ENCODE measurements around the gene ZNF316. TPM values are rescaled to one million over a fixed set of nuclear protein-coding genes. Genes with fewer than 3 reads are reported as not detected.

Gene ZNF316
- polyA plus RNA-seq, 3 donors: 0.66 to 41.1 (median 1.2) TPM

- Histone ChIP-seq H2AFZ (ENCODE audit: insufficient read depth, low read depth, low read length, poor library complexity, severe bottlenecking) (no peak overlapping the region), H3K9me3 (replicated peaks in 1 of 2; ENCODE audit: control insufficient read depth in 1 of 2, insufficient read depth in 1 of 2, low read length in 2 of 2) (peaks cover 0 to 16% of the 10 kb centered on the region in 2 donors), H3K27ac (ENCODE audit: low read depth in 1 of 2, low read length in 2 of 2) (no peak overlapping the region), H3K27me3 (ENCODE audit: control insufficient read depth in 2 of 2, insufficient read depth in 2 of 2, low read length in 2 of 2) (peaks cover 0 to 14% of the 10 kb centered on the region in 2 donors), H3K4me2 (replicated peaks; ENCODE audit: extremely low read depth, low read length, poor library complexity, severe bottlenecking) (no peak overlapping the region), H3K4me1 (ENCODE audit: control insufficient read depth in 1 of 2, insufficient read depth in 2 of 2, low read length in 2 of 2) (peaks cover 13 to 15% of the 10 kb centered on the region in 2 donors), H3K4me3 (replicated peaks in 1 of 3; ENCODE audit: low read depth in 2 of 3, low read length in 3 of 3) (no peak overlapping the region), H4K20me1 (ENCODE audit: insufficient read depth, low read length) (no peaks in the 10 kb centered on the region), H3K9ac (ENCODE audit: insufficient read depth, low read length, poor library complexity, severe bottlenecking) (no peak overlapping the region), H3K79me2 (ENCODE audit: insufficient read depth, low read length) (no peaks in the 10 kb centered on the region), H3K36me3 (replicated peaks in 1 of 2; ENCODE audit: control insufficient read depth in 1 of 2, insufficient read depth in 2 of 2, low read length in 2 of 2) (no peaks in the 10 kb centered on the region)
- H3K36me3 Mint-ChIP-seq: no peaks in the 10 kb centered on the region
- peaks cover 6 to 19% (median 13%) of the 10 kb centered on the region in 7 donors for H3K9me3 Mint-ChIP-seq
- no peak overlapping the region for H3K27ac Mint-ChIP-seq
- H3K4me1 Mint-ChIP-seq: peaks cover 21% of the 10 kb centered on the region
- H3K4me3 Mint-ChIP-seq: no peak overlapping the region
- intact Hi-C loops (cut with micrococcal nuclease): no loop called here
- TF ChIP-seq, protein P1, sequence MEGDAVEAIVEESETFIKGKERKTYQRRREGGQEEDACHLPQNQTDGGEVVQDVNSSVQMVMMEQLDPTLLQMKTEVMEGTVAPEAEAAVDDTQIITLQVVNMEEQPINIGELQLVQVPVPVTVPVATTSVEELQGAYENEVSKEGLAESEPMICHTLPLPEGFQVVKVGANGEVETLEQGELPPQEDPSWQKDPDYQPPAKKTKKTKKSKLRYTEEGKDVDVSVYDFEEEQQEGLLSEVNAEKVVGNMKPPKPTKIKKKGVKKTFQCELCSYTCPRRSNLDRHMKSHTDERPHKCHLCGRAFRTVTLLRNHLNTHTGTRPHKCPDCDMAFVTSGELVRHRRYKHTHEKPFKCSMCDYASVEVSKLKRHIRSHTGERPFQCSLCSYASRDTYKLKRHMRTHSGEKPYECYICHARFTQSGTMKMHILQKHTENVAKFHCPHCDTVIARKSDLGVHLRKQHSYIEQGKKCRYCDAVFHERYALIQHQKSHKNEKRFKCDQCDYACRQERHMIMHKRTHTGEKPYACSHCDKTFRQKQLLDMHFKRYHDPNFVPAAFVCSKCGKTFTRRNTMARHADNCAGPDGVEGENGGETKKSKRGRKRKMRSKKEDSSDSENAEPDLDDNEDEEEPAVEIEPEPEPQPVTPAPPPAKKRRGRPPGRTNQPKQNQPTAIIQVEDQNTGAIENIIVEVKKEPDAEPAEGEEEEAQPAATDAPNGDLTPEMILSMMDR (IDR thresholded peaks at IDR 0.05): no peak
- H3K27me3 Mint-ChIP-seq (ENCODE audit: low read depth in 3 of 3): peaks cover 19 to 27% (median 23%) of the 10 kb centered on the region in 3 donors
- DNase-seq: no peak
- WGBS (ENCODE audit: insufficient coverage): 98% methylated on average over 58 of the region's 67 CpGs
Measured at GRCh38 chr7:6622134-6622710, 14.9 kb upstream of the ZNF316 start.

GRCh38 chr7:6623589-6624245 is 13.4 kb upstream of the ZNF316 start:
- no peak overlapping the region for H3K4me2 ChIP-seq (replicated peaks; ENCODE audit: extremely low read depth, low read length, poor library complexity, severe bottlenecking)

More at GRCh38 chr7:6623589-6624245, 13.4 kb upstream of the ZNF316 start:
- no peak for DNase-seq
- no peaks in the 10 kb centered on the region for H3K36me3 Mint-ChIP-seq
- H3K4me1 Mint-ChIP-seq: peaks cover 21% of the 10 kb centered on the region
- WGBS (ENCODE audit: insufficient coverage): 92% methylated on average over 10 of the region's 15 CpGs
- Histone ChIP-seq H3K4me3 (replicated peaks in 1 of 3; ENCODE audit: low read depth in 2 of 3, low read length in 3 of 3) (no peak overlapping the region), H3K4me1 (ENCODE audit: control insufficient read depth in 1 of 2, insufficient read depth in 2 of 2, low read length in 2 of 2) (peaks cover 13 to 15% of the 10 kb centered on the region in 2 donors), H2AFZ (ENCODE audit: insufficient read depth, low read depth, low read length, poor library complexity, severe bottlenecking) (no peak overlapping the region), H3K27ac (ENCODE audit: low read depth in 1 of 2, low read length in 2 of 2) (no peak overlapping the region), H3K79me2 (ENCODE audit: insufficient read depth, low read length) (no peaks in the 10 kb centered on the region), H3K36me3 (replicated peaks in 1 of 2; ENCODE audit: control insufficient read depth in 1 of 2, insufficient read depth in 2 of 2, low read length in 2 of 2) (no peaks in the 10 kb centered on the region), H3K9me3 (replicated peaks in 1 of 2; ENCODE audit: control insufficient read depth in 1 of 2, insufficient read depth in 1 of 2, low read length in 2 of 2) (peaks cover 0 to 16% of the 10 kb centered on the region in 2 donors), H3K9ac (ENCODE audit: insufficient read depth, low read length, poor library complexity, severe bottlenecking) (no peak overlapping the region), H4K20me1 (ENCODE audit: insufficient read depth, low read length) (no peaks in the 10 kb centered on the region), H3K27me3 (ENCODE audit: control insufficient read depth in 2 of 2, insufficient read depth in 2 of 2, low read length in 2 of 2) (peaks cover 0 to 7% of the 10 kb centered on the region in 2 donors)
- no peak overlapping the region for H3K27ac Mint-ChIP-seq
- no peak overlapping the region for H3K4me3 Mint-ChIP-seq
- H3K9me3 Mint-ChIP-seq: peaks cover 6 to 17% (median 12%) of the 10 kb centered on the region in 7 donors
- TF ChIP-seq, protein P1 (IDR thresholded peaks at IDR 0.05): no peak
- intact Hi-C loops (cut with micrococcal nuclease): no loop called here
- peaks cover 9 to 17% (median 13%) of the 10 kb centered on the region in 3 donors for H3K27me3 Mint-ChIP-seq (ENCODE audit: low read depth in 3 of 3)

Measured in CD14-positive monocyte (primary cell).